K562 (cell line): ENCODE measurements around the gene PHF21B. TPM values are rescaled to one million over a fixed set of nuclear protein-coding genes. Genes with fewer than 3 reads are reported as not detected.

ENCODE experiments used
- ATAC-seq: fragments of 200-7000 bp; cut with Tn5 transposase; 3 replicates; pipeline ENCODE4 v1.9.1; 2020; ENCODE audit warnings: moderate library complexity
- BruUV-seq: library from RNA; stranded (reverse); fragments of 400-500 nt; replicated peaks from 2 replicates; lab custom pipeline; 2021; lab: Mats Ljungman, UMichigan
- CTCF ChIA-PET: fragments of 300-600 bp; formaldehyde crosslinking; extraction: SDS; loops from one replicate; lab custom pipeline; 2021; ENCODE audit warnings: low intra/inter-chr PET ratio; lab: Yijun Ruan, JAX
- POLR2A ChIA-PET: fragments of 300-600, 350-650 bp; sonication (Branson Sonifier 250); formaldehyde crosslinking; extraction: SDS; loops from one replicate; lab custom pipeline; 2021; ENCODE audit warnings: antibody characterized with exemption, inconsistent platforms; lab: Yijun Ruan, JAX
- DNase-seq, 4 experiments: peaks; one replicate each; pipeline versions ENCODE4 v3.0.0 to v3.0.0-alpha.2; 2011 to 2018; ENCODE audit warnings: low spot score in 3 of 4, mixed read lengths in 3 of 4; ENCODE audit errors: extremely low read depth in 1 of 4
- FAIRE-seq: peaks from 2 replicates; lab custom pipeline; 2011; peaks lifted over from hg19 to GRCh38; lab: Jason Lieb, UNC
- H2AFZ ChIP-seq: 2 replicates; pipeline ENCODE4 v1.6.0; 2011; ENCODE audit warnings: low read depth, low read length, control low read depth, inconsistent platforms
- H3K27ac ChIP-seq: fragments of 200-600 bp; 3 replicates; pipeline ENCODE4 v1.8.0; 2011; ENCODE audit warnings: low read depth, mild to moderate bottlenecking, control low read depth, inconsistent platforms, low read length, moderate library complexity, mixed read lengths; ENCODE audit errors: extremely low read depth
- H3K27me3 ChIP-seq, 2 experiments: fragments of 300-600 bp in 1 of 2; 2 replicates in 1 of 2; 3 replicates in 1 of 2; pipeline versions ENCODE4 v1.6.0 to v1.8.0; 2011; ENCODE audit warnings: inconsistent platforms in 2 of 2, low read length in 2 of 2, mild to moderate bottlenecking in 1 of 2, mixed read lengths in 1 of 2, moderate library complexity in 1 of 2; ENCODE audit not compliant: control insufficient read depth in 2 of 2, insufficient read depth in 2 of 2
- H3K36me3 ChIP-seq: fragments of 300-600 bp; 3 replicates; pipeline ENCODE4 v1.8.0; 2011; ENCODE audit warnings: mild to moderate bottlenecking, low read length, inconsistent platforms; ENCODE audit not compliant: control insufficient read depth, insufficient read depth
- H3K4me1 ChIP-seq, 2 experiments: fragments of 200-600 bp in 1 of 2; replicated peaks in 1 of 2; 2 replicates in 1 of 2; 3 replicates in 1 of 2; pipeline versions ENCODE4 v1.5.1 to v1.8.0; 2011; ENCODE audit warnings: inconsistent platforms in 2 of 2, low read length in 2 of 2, mild to moderate bottlenecking in 1 of 2, mixed read lengths in 1 of 2, moderate library complexity in 1 of 2; ENCODE audit not compliant: control insufficient read depth in 2 of 2, insufficient read depth in 2 of 2
- H3K4me2 ChIP-seq: 2 replicates; pipeline ENCODE4 v1.6.1; 2011; ENCODE audit warnings: low read length, control low read depth, inconsistent platforms, mixed read lengths; ENCODE audit not compliant: insufficient read depth
- H3K4me3 ChIP-seq: fragments of 200-600 bp; sonication (generic), shearing (Covaris generic); 2 replicates; pipeline ENCODE4 v1.5.1; 2016; ENCODE audit warnings: control low read depth, inconsistent platforms
- H3K79me2 ChIP-seq: fragments of 200-600 bp; 3 replicates; pipeline ENCODE4 v1.8.0; 2011; ENCODE audit warnings: low read length, inconsistent platforms; ENCODE audit not compliant: control insufficient read depth, insufficient read depth
- H3K9ac ChIP-seq, 2 experiments: 2 replicates each; pipeline versions ENCODE4 v1.6.0 to v1.6.1; 2011; ENCODE audit warnings: low read depth in 2 of 2, low read length in 2 of 2, control low read depth in 1 of 2, inconsistent platforms in 1 of 2, mild to moderate bottlenecking in 1 of 2, mixed read lengths in 1 of 2; ENCODE audit not compliant: insufficient read depth in 1 of 2
- H3K9me1 ChIP-seq: one replicate; pipeline ENCODE4 v1.6.0; 2011; ENCODE audit warnings: inconsistent platforms, mild to moderate bottlenecking, low read length, moderate library complexity; ENCODE audit not compliant: control insufficient read depth, insufficient read depth
- H3K9me3 ChIP-seq: replicated peaks from 2 replicates; pipeline ENCODE4 v1.5.1; 2011; ENCODE audit warnings: low read depth, low read length, inconsistent platforms; ENCODE audit not compliant: control insufficient read depth, insufficient read depth
- H4K20me1 ChIP-seq: replicated peaks from 2 replicates; pipeline ENCODE4 v1.6.1; 2011; ENCODE audit warnings: low read length, inconsistent platforms, mixed read lengths; ENCODE audit not compliant: control insufficient read depth, insufficient read depth
- ATF3 ChIP-seq, 2 experiments: fragments of 450-650 bp in 1 of 2; sonication (generic) in 1 of 2; formaldehyde crosslinking in 1 of 2; IDR thresholded peaks in 1 of 2; conservative IDR thresholded peaks in 1 of 2; 2 replicates each; pipeline versions ENCODE4 v1.6.1 to v1.8.1; 2016 to 2023; ENCODE audit warnings: mild to moderate bottlenecking in 2 of 2, moderate library complexity in 2 of 2, inconsistent platforms in 1 of 2, missing genetic modification reagents in 1 of 2
- ZNF785 ChIP-seq: fragments of 250-450 bp; sonication (Bioruptor Pico); IDR thresholded peaks from 2 replicates; pipeline ENCODE4 v1.4.0; 2020; ENCODE audit warnings: mild to moderate bottlenecking
- WGBS: fragments of 100-300 bp; shearing (Covaris generic); methylation state at CpG from one replicate; pipeline ENCODE4 v1.1.6; 2016; ENCODE audit warnings: low coverage, mixed read lengths; ENCODE audit not compliant: insufficient coverage; ENCODE audit errors: missing lambda C conversion rate; 5-methylcytosine and 5-hydroxymethylcytosine counted together
- in situ Hi-C: fragments of 300-500 bp; cut with MboI; formaldehyde crosslinking; loops from 4 replicates; pipeline ENCODE4 v1.15.0; 2018; ENCODE audit warnings: inconsistent platforms, mixed read lengths
- intact Hi-C: fragments of 100-400 bp; cut with micrococcal nuclease; formaldehyde crosslinking; loops from 2 replicates; pipeline ENCODE4 v1.14.2; 2022
- polyA plus RNA-seq, 8 experiments: library from polyadenylated mRNA; depleted of rRNA in 4 of 8; stranded (reverse) in 5 of 8; unstranded in 3 of 8; fragments of >200 nt; fragmentation: Nextera tagmentation in 2 of 8; fragmentation: Illumina TruSeq in 1 of 8; extraction: Ambion mirVana in 2 of 8; extraction: Trizol in 1 of 8; gene quantifications; 2 replicates each; pipeline versions ENCODE4 v1.2.1 to v1.2.3, GENCODE V29; 2011 to 2014; ENCODE audit warnings: inconsistent platforms in 1 of 8, missing spikeins in 1 of 8
- total RNA-seq, 7 experiments: library from RNA; depleted of rRNA in 6 of 7; stranded (reverse); fragments of >200 nt in 6 of 7; fragmentation: Illumina TruSeq in 2 of 7; extraction: Trizol in 2 of 7; gene quantifications; 2 replicates each; pipeline versions ENCODE4 v1.2.1 to v1.2.3, GENCODE V29; 2011 to 2021; ENCODE audit warnings: low replicate concordance in 1 of 7

Gene PHF21B
- total and polyA plus RNA-seq, 9 of the 15 experiments (the other 6 are each of a cell fraction or from before 2014, with no cell fraction given) = 0.04 TPM; not detected in 8

GRCh38 chr22:44891293-44891747, 118.5 kb downstream of the PHF21B start:
- Histone ChIP-seq H3K4me3 (no peak overlapping the region), H3K9me1 (no peaks in the 10 kb centered on the region), H3K4me2 (no peak overlapping the region), H2AFZ (no peak overlapping the region), H3K79me2 (no peaks in the 10 kb centered on the region), H3K9ac (no peak overlapping the region), H3K9me3 (no peaks in the 10 kb centered on the region), H3K27me3 (peaks cover 2 to 18% of the 10 kb centered on the region in 2 experiments; a peak in 2 of 5 replicates), H3K36me3 (no peaks in the 10 kb centered on the region), H3K4me1 (no peaks in the 10 kb centered on the region; a peak in 1 of 5 replicates), H3K27ac (no peak overlapping the region), H4K20me1 (0 out of 2 replicates have a peak, but pooled peaks cover 4% of the 10 kb centered on the region)
- ChIA-PET CTCF (no interaction called here), POLR2A (no interaction called here)
- BruUV-seq = no TSS peak
- in situ Hi-C loops = no loop called here
- TF ChIP-seq ATF3 (IDR thresholded peaks at IDR 0.05) (peak; percentile 66; the same call in 1 of the 2 replicates), ATF3 (CRISPR knock-in tag; conservative IDR thresholded peaks at IDR 0.05) (no peak), ZNF785 (no peak)
- intact Hi-C loops = no loop called here
- FAIRE-seq = no peak
- ATAC-seq = no peak
- WGBS = 4% methylated on average over 6 of the region's 11 CpGs
- DNase-seq = no peak
